ENCODE data around the gene SARS2.

SARS2 gene

GRCh38 chr19:38899447-38900201 lies 30.9 kb downstream of the SARS2 start, which contains the start of the genes NFKBIB and SIRT2:
TSS of gene NFKBIB (plus strand) at chr19:38899969. CDS start at chr19:38900033, 64 bp downstream.
TSS of gene SIRT2 (minus strand) at chr19:38899618. CDS start at chr19:38899521, 97 bp downstream.
- Histone ChIP-seq H3K4me1 (ENCODE audit: insufficient read depth, insufficient read length) (peaks cover 9% of the 10 kb centered on the region), H3K27me3 (ENCODE audit: insufficient read depth, insufficient read length) (peaks cover 5% of the 10 kb centered on the region), H3K4me3 (ENCODE audit: insufficient read length, low read depth) (peak within 1 kb of the TSS; percentile 64), H3K9ac (ENCODE audit: insufficient read length, low read depth) (peak within 1 kb of the TSS; percentile 70), H3K36me3 (ENCODE audit: insufficient read depth, insufficient read length, low read length) (peaks cover 7% of the 10 kb centered on the region), H3K9me3 (ENCODE audit: insufficient read depth, low read length) (no peaks in the 10 kb centered on the region)
- no peak for TF ChIP-seq SUZ12 (IDR thresholded peaks at IDR 0.05; ENCODE audit: extremely low read depth, insufficient read depth, insufficient read length)
- TF ChIP-seq YY1 (IDR thresholded peaks at IDR 0.05; ENCODE audit: insufficient read depth, insufficient read length) = peak; percentile 95
- peak; percentile 97 for DNase-seq (ENCODE audit: low read depth, low spot score)

GRCh38 chr19:38898788-38899446 lies 31.6 kb downstream of the SARS2 start:
- Histone ChIP-seq H3K4me3 (ENCODE audit: insufficient read length, low read depth) (peak overlapping the region; percentile 64), H3K9me3 (ENCODE audit: insufficient read depth, low read length) (no peaks in the 10 kb centered on the region), H3K36me3 (ENCODE audit: insufficient read depth, insufficient read length, low read length) (no peaks in the 10 kb centered on the region), H3K9ac (ENCODE audit: insufficient read length, low read depth) (peak overlapping the region; percentile 70), H3K4me1 (ENCODE audit: insufficient read depth, insufficient read length) (peaks cover 7% of the 10 kb centered on the region), H3K27me3 (ENCODE audit: insufficient read depth, insufficient read length) (peaks cover 5% of the 10 kb centered on the region)
- TF ChIP-seq YY1 (IDR thresholded peaks at IDR 0.05; ENCODE audit: insufficient read depth, insufficient read length) (no peak), SUZ12 (IDR thresholded peaks at IDR 0.05; ENCODE audit: extremely low read depth, insufficient read depth, insufficient read length) (no peak), ZNF274 (IDR thresholded peaks at IDR 0.05; ENCODE audit: low read depth, low read length) (no peak)
- DNase-seq (ENCODE audit: low read depth, low spot score) = no peak

GRCh38 chr19:38894968-38895367 lies 35.6 kb downstream of the SARS2 start:
- no peak overlapping the region for H3K9ac ChIP-seq (ENCODE audit: insufficient read length, low read depth)
- no peak for TF ChIP-seq YY1 (IDR thresholded peaks at IDR 0.05; ENCODE audit: insufficient read depth, insufficient read length)
- TF ChIP-seq ZNF274 (IDR thresholded peaks at IDR 0.05; ENCODE audit: low read depth, low read length) = no peak
- no peak for TF ChIP-seq SUZ12 (IDR thresholded peaks at IDR 0.05; ENCODE audit: extremely low read depth, insufficient read depth, insufficient read length)
- peaks cover 5% of the 10 kb centered on the region for H3K27me3 ChIP-seq (ENCODE audit: insufficient read depth, insufficient read length)
- DNase-seq (ENCODE audit: low read depth, low spot score) = no peak
- no peak overlapping the region for H3K4me3 ChIP-seq (ENCODE audit: insufficient read length, low read depth)
- H3K4me1 ChIP-seq (ENCODE audit: insufficient read depth, insufficient read length) = peaks cover 7% of the 10 kb centered on the region
- no peaks in the 10 kb centered on the region for H3K36me3 ChIP-seq (ENCODE audit: insufficient read depth, insufficient read length, low read length)
- H3K9me3 ChIP-seq (ENCODE audit: insufficient read depth, low read length) = no peaks in the 10 kb centered on the region

GRCh38 chr19:38893341-38893771 lies 37.2 kb downstream of the SARS2 start:
- DNase-seq (ENCODE audit: low read depth, low spot score) = no peak
- Histone ChIP-seq H3K4me1 (ENCODE audit: insufficient read depth, insufficient read length) (peaks cover 4% of the 10 kb centered on the region), H3K27me3 (ENCODE audit: insufficient read depth, insufficient read length) (no peaks in the 10 kb centered on the region), H3K4me3 (ENCODE audit: insufficient read length, low read depth) (no peak overlapping the region), H3K36me3 (ENCODE audit: insufficient read depth, insufficient read length, low read length) (peaks cover 4% of the 10 kb centered on the region), H3K9ac (ENCODE audit: insufficient read length, low read depth) (no peak overlapping the region), H3K9me3 (ENCODE audit: insufficient read depth, low read length) (no peaks in the 10 kb centered on the region)
- TF ChIP-seq SUZ12 (IDR thresholded peaks at IDR 0.05; ENCODE audit: extremely low read depth, insufficient read depth, insufficient read length) = no peak
- TF ChIP-seq YY1 (IDR thresholded peaks at IDR 0.05; ENCODE audit: insufficient read depth, insufficient read length) = no peak
- TF ChIP-seq ZNF274 (IDR thresholded peaks at IDR 0.05; ENCODE audit: low read depth, low read length) = no peak

- Histone ChIP-seq H3K36me3 (ENCODE audit: insufficient read depth, insufficient read length, low read length) (peaks cover 4% of the 10 kb centered on the region), H3K27me3 (ENCODE audit: insufficient read depth, insufficient read length) (no peaks in the 10 kb centered on the region), H3K4me3 (ENCODE audit: insufficient read length, low read depth) (no peak overlapping the region), H3K9ac (ENCODE audit: insufficient read length, low read depth) (no peak overlapping the region), H3K9me3 (ENCODE audit: insufficient read depth, low read length) (no peaks in the 10 kb centered on the region), H3K4me1 (ENCODE audit: insufficient read depth, insufficient read length) (no peaks in the 10 kb centered on the region)
- no peak for TF ChIP-seq YY1 (IDR thresholded peaks at IDR 0.05; ENCODE audit: insufficient read depth, insufficient read length)
- no peak for TF ChIP-seq SUZ12 (IDR thresholded peaks at IDR 0.05; ENCODE audit: extremely low read depth, insufficient read depth, insufficient read length)
- TF ChIP-seq ZNF274 (IDR thresholded peaks at IDR 0.05; ENCODE audit: low read depth, low read length) = no peak
- DNase-seq (ENCODE audit: low read depth, low spot score) = no peak
Measured at GRCh38 chr19:38892841-38893240, 37.7 kb downstream of the SARS2 start.

GRCh38 chr19:38891771-38892170 lies 38.8 kb downstream of the SARS2 start:
- no peaks in the 10 kb centered on the region for H3K9me3 ChIP-seq (ENCODE audit: insufficient read depth, low read length)
- no peak overlapping the region for H3K9ac ChIP-seq (ENCODE audit: insufficient read length, low read depth)
- H3K4me1 ChIP-seq (ENCODE audit: insufficient read depth, insufficient read length) = no peaks in the 10 kb centered on the region
- peaks cover 4% of the 10 kb centered on the region for H3K36me3 ChIP-seq (ENCODE audit: insufficient read depth, insufficient read length, low read length)
- no peak for TF ChIP-seq YY1 (IDR thresholded peaks at IDR 0.05; ENCODE audit: insufficient read depth, insufficient read length)
- no peak for TF ChIP-seq ZNF274 (IDR thresholded peaks at IDR 0.05; ENCODE audit: low read depth, low read length)
- TF ChIP-seq SUZ12 (IDR thresholded peaks at IDR 0.05; ENCODE audit: extremely low read depth, insufficient read depth, insufficient read length) = no peak
- H3K4me3 ChIP-seq (ENCODE audit: insufficient read length, low read depth) = no peak overlapping the region
- no peak for DNase-seq (ENCODE audit: low read depth, low spot score)
- no peaks in the 10 kb centered on the region for H3K27me3 ChIP-seq (ENCODE audit: insufficient read depth, insufficient read length)

- Histone ChIP-seq H3K9ac (ENCODE audit: insufficient read length, low read depth) (peak overlapping the region; percentile 10), H3K9me3 (ENCODE audit: insufficient read depth, low read length) (no peaks in the 10 kb centered on the region), H3K27me3 (ENCODE audit: insufficient read depth, insufficient read length) (no peaks in the 10 kb centered on the region), H3K36me3 (ENCODE audit: insufficient read depth, insufficient read length, low read length) (peaks cover 4% of the 10 kb centered on the region), H3K4me3 (ENCODE audit: insufficient read length, low read depth) (no peak overlapping the region), H3K4me1 (ENCODE audit: insufficient read depth, insufficient read length) (no peaks in the 10 kb centered on the region)
- DNase-seq (ENCODE audit: low read depth, low spot score) = no peak
- TF ChIP-seq SUZ12 (IDR thresholded peaks at IDR 0.05; ENCODE audit: extremely low read depth, insufficient read depth, insufficient read length) (no peak), ZNF274 (IDR thresholded peaks at IDR 0.05; ENCODE audit: low read depth, low read length) (no peak), YY1 (IDR thresholded peaks at IDR 0.05; ENCODE audit: insufficient read depth, insufficient read length) (no peak)
Measured at GRCh38 chr19:38890686-38891085, 39.9 kb downstream of the SARS2 start.
